ENCODE results near the gene TSR3. TPM values are rescaled to one million over a fixed set of nuclear protein-coding genes. Genes with fewer than 3 reads are reported as not detected.
A peak's percentile ranks its signal among the peaks of the same experiment; 100 is the strongest.

TSR3 gene
- polyA plus RNA-seq, 1 of the 3 experiments (the other 2 are of a cell fraction), result 87.3 TPM

DNA sequence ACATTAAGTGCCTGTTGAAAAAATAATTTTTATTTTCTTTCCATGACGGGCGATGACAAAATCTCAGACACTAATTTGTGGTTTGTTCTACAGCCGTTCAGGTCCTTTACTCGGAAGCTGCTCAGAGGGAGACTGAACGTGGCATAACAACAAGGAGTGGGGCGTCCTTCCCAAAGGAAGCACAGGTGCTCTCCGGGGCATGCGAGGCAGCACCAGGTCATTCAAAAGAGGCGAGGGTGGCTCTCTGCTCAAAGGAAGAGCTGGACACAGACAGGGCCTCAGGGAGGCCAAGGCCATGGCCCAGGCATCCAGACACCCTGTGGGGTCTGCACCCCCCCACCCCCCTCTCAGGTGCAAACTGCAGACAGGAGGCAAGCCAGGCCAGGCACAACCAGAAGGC lies 46.7 kb upstream of the TSR3 start:
- Histone ChIP-seq H3K4me3 (ENCODE audit: low read depth in 2 of 2, low read length in 1 of 2) (no peak overlapping the region), H3K9me3 (no peaks in the 10 kb centered on the region), H3F3A (replicated peaks; ENCODE audit: insufficient read depth) (no peaks in the 10 kb centered on the region), H3K36me3 (replicated peaks in 1 of 2; ENCODE audit: control insufficient read depth in 1 of 2, insufficient read depth in 2 of 2, low read length in 1 of 2) (peaks cover 0 to 10% of the 10 kb centered on the region in 2 experiments), H4K20me1 (ENCODE audit: insufficient read depth) (no peaks in the 10 kb centered on the region), H3K27ac (ENCODE audit: low read depth in 2 of 2, low read length in 1 of 2) (no peak overlapping the region), H3K79me2 (ENCODE audit: insufficient read depth) (no peaks in the 10 kb centered on the region), H3K4me2 (no peak overlapping the region), H3K9ac (no peak overlapping the region), H3K4me1 (ENCODE audit: control insufficient read depth in 1 of 2, insufficient read depth in 2 of 2, low read depth in 1 of 2, low read length in 1 of 2) (no peaks in the 10 kb centered on the region), H2AFZ (ENCODE audit: low read depth) (no peak overlapping the region), H3K27me3 (ENCODE audit: insufficient read depth) (no peaks in the 10 kb centered on the region), H3K9me2 (no peaks in the 10 kb centered on the region)
- no peak for TF ChIP-seq POLR2AphosphoS5 (IDR thresholded peaks at IDR 0.05; ENCODE audit: low read depth, low read length)
- TF ChIP-seq MXI1 (IDR thresholded peaks at IDR 0.05; ENCODE audit: low read depth, low read length), result no peak
- TF ChIP-seq SIN3A (IDR thresholded peaks at IDR 0.05; ENCODE audit: borderline replicate concordance, low read depth, low read length), result no peak
- TF ChIP-seq, protein P1, sequence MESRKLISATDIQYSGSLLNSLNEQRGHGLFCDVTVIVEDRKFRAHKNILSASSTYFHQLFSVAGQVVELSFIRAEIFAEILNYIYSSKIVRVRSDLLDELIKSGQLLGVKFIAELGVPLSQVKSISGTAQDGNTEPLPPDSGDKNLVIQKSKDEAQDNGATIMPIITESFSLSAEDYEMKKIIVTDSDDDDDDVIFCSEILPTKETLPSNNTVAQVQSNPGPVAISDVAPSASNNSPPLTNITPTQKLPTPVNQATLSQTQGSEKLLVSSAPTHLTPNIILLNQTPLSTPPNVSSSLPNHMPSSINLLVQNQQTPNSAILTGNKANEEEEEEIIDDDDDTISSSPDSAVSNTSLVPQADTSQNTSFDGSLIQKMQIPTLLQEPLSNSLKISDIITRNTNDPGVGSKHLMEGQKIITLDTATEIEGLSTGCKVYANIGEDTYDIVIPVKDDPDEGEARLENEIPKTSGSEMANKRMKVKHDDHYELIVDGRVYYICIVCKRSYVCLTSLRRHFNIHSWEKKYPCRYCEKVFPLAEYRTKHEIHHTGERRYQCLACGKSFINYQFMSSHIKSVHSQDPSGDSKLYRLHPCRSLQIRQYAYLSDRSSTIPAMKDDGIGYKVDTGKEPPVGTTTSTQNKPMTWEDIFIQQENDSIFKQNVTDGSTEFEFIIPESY (IDR thresholded peaks at IDR 0.05; ENCODE audit: borderline replicate concordance, low read depth), result no peak
- TF ChIP-seq, protein P2, sequence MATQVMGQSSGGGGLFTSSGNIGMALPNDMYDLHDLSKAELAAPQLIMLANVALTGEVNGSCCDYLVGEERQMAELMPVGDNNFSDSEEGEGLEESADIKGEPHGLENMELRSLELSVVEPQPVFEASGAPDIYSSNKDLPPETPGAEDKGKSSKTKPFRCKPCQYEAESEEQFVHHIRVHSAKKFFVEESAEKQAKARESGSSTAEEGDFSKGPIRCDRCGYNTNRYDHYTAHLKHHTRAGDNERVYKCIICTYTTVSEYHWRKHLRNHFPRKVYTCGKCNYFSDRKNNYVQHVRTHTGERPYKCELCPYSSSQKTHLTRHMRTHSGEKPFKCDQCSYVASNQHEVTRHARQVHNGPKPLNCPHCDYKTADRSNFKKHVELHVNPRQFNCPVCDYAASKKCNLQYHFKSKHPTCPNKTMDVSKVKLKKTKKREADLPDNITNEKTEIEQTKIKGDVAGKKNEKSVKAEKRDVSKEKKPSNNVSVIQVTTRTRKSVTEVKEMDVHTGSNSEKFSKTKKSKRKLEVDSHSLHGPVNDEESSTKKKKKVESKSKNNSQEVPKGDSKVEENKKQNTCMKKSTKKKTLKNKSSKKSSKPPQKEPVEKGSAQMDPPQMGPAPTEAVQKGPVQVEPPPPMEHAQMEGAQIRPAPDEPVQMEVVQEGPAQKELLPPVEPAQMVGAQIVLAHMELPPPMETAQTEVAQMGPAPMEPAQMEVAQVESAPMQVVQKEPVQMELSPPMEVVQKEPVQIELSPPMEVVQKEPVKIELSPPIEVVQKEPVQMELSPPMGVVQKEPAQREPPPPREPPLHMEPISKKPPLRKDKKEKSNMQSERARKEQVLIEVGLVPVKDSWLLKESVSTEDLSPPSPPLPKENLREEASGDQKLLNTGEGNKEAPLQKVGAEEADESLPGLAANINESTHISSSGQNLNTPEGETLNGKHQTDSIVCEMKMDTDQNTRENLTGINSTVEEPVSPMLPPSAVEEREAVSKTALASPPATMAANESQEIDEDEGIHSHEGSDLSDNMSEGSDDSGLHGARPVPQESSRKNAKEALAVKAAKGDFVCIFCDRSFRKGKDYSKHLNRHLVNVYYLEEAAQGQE (IDR thresholded peaks at IDR 0.05; ENCODE audit: low read depth, low read length), result no peak
- TF ChIP-seq RFX5 (IDR thresholded peaks at IDR 0.05; ENCODE audit: low read length), result no peak
- no peak for TF ChIP-seq PBX3 (IDR thresholded peaks at IDR 0.05)
- TF ChIP-seq, protein P3, sequence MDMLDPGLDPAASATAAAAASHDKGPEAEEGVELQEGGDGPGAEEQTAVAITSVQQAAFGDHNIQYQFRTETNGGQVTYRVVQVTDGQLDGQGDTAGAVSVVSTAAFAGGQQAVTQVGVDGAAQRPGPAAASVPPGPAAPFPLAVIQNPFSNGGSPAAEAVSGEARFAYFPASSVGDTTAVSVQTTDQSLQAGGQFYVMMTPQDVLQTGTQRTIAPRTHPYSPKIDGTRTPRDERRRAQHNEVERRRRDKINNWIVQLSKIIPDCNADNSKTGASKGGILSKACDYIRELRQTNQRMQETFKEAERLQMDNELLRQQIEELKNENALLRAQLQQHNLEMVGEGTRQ (IDR thresholded peaks at IDR 0.05; ENCODE audit: borderline replicate concordance, low read depth, low read length), result no peak
- no peak for TF ChIP-seq EZH2phosphoT487 (IDR thresholded peaks at IDR 0.05; ENCODE audit: borderline replicate concordance, low read depth)
- no peak for TF ChIP-seq ELF1 (IDR thresholded peaks at IDR 0.05)
- TF ChIP-seq GABPA (IDR thresholded peaks at IDR 0.05; ENCODE audit: low read depth), result no peak
- no peak for TF ChIP-seq SMC3 (IDR thresholded peaks at IDR 0.05; ENCODE audit: low read depth, low read length)
- no peak for TF ChIP-seq MAX (IDR thresholded peaks at IDR 0.05; ENCODE audit: low read depth)
- no peak for TF ChIP-seq YY1 (IDR thresholded peaks at IDR 0.05; ENCODE audit: low read depth)
- TF ChIP-seq RCOR1 (IDR thresholded peaks at IDR 0.05; ENCODE audit: low read length), result no peak
- WGBS (ENCODE audit: low lambda C conversion rate), result 95% methylated on average over 9 of the region's 9 CpGs
- peak; percentile 20 for DNase-seq
- ChIA-PET CTCF (no interaction called here), POLR2A (no interaction called here)

Data from SK-N-SH (cell line).